ENCODE data around the gene TMEM42.

DNA sequence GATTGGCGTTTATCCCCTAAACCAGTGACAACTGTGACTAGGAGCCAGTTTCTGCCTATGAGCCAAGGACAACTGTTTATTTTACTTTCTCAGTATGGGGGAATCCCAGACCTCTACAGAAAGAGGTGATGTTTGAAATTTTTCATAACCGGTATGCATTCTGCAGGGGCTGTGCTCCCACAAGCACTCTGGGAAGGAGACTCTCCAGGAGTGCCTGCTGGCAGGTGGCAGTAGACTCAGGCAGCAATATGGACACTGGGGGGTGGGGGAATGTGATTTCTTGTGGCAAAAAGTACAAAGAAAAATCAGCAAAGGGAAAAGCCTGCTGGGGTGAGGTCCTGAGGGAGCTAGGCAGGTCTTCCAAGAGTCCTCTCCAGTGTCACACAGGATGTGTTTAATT is 18.6 kb downstream of the TMEM42 start:
- TF ChIP-seq, protein P1, sequence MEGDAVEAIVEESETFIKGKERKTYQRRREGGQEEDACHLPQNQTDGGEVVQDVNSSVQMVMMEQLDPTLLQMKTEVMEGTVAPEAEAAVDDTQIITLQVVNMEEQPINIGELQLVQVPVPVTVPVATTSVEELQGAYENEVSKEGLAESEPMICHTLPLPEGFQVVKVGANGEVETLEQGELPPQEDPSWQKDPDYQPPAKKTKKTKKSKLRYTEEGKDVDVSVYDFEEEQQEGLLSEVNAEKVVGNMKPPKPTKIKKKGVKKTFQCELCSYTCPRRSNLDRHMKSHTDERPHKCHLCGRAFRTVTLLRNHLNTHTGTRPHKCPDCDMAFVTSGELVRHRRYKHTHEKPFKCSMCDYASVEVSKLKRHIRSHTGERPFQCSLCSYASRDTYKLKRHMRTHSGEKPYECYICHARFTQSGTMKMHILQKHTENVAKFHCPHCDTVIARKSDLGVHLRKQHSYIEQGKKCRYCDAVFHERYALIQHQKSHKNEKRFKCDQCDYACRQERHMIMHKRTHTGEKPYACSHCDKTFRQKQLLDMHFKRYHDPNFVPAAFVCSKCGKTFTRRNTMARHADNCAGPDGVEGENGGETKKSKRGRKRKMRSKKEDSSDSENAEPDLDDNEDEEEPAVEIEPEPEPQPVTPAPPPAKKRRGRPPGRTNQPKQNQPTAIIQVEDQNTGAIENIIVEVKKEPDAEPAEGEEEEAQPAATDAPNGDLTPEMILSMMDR (IDR thresholded peaks at IDR 0.05): no peak
- TF ChIP-seq EP300 (IDR thresholded peaks at IDR 0.05) (no peak), POLR2AphosphoS5 (IDR thresholded peaks at IDR 0.05) (no peak)

All from sigmoid colon (tissue), 4 donors.